A549 (cell line): ENCODE measurements around the gene DUS2. TPM values are rescaled to one million over a fixed set of nuclear protein-coding genes. Genes with fewer than 3 reads are reported as not detected.
A peak's percentile ranks its signal among the peaks of the same experiment; 100 is the strongest.

Source experiments
- ATAC-seq, 2 experiments: fragments of 200-7000 bp in 1 of 2; fragments of >200 bp in 1 of 2; cut with Nextera tagmentation in 1 of 2; cut with Tn5 transposase in 1 of 2; 3 replicates each; pipeline versions ENCODE4 v1.8.0 to v1.9.1; 2018 to 2020; ENCODE audit warnings: mild to moderate bottlenecking in 1 of 2, moderate library complexity in 1 of 2
- CTCF ChIA-PET: fragments of 300-600 bp; sonication (Branson Sonifier 250); formaldehyde crosslinking; extraction: SDS; loops from one replicate; lab custom pipeline; 2021; ENCODE audit warnings: antibody characterized with exemption, inconsistent platforms; lab: Yijun Ruan, JAX
- POLR2A ChIA-PET: fragments of 350-600 bp; formaldehyde crosslinking; extraction: SDS; loops from one replicate; lab custom pipeline; 2021; ENCODE audit warnings: antibody characterized with exemption, inconsistent platforms; lab: Yijun Ruan, JAX
- DNase-seq, 2 experiments: peaks; one replicate each; pipeline versions ENCODE4 v3.0.0 to v3.0.0-alpha.2; 2011 to 2016; ENCODE audit warnings: low read depth in 1 of 2, low spot score in 1 of 2
- FAIRE-seq: peaks from 2 replicates; lab custom pipeline; 2011; peaks lifted over from hg19 to GRCh38; lab: Jason Lieb, UNC
- H3K27ac ChIP-seq, 2 experiments: fragments of >200 bp; sonication (Bioruptor Twin); formaldehyde crosslinking; 3 replicates each; pipeline ENCODE4 v1.5.1; 2016 to 2017
- H3K4me1 ChIP-seq: fragments of >200 bp; sonication (Bioruptor Twin); formaldehyde crosslinking; 3 replicates; pipeline ENCODE4 v1.6.1; 2016
- H3K4me2 ChIP-seq: fragments of >200 bp; sonication (Bioruptor Twin); formaldehyde crosslinking; 3 replicates; pipeline ENCODE4 v1.6.1; 2016
- H3K4me3 ChIP-seq: fragments of >200 bp; sonication (Bioruptor Twin); formaldehyde crosslinking; 3 replicates; pipeline ENCODE4 v1.5.1; 2016
- H3K9me3 ChIP-seq: fragments of >200 bp; sonication (Bioruptor Twin); formaldehyde crosslinking; 3 replicates; pipeline ENCODE4 v1.6.1; 2016
- BCL3 ChIP-seq: fragments of >200 bp; sonication (Bioruptor Twin); formaldehyde crosslinking; IDR thresholded peaks from 3 replicates; pipeline ENCODE4 v1.6.1; 2016
- CBX2 ChIP-seq: fragments of 200-600 bp; sonication (generic); IDR thresholded peaks from 2 replicates; pipeline ENCODE4 v1.6.1; 2016; ENCODE audit warnings: low read depth, mild to moderate bottlenecking, borderline replicate concordance
- CBX8 ChIP-seq: fragments of 200-600 bp; sonication (generic); IDR thresholded peaks from 2 replicates; pipeline ENCODE4 v1.6.1; 2016
- CHD4 ChIP-seq: fragments of 200-600 bp; sonication (generic); IDR thresholded peaks from 2 replicates; pipeline ENCODE4 v1.6.1; 2016; ENCODE audit warnings: antibody characterized with exemption, mild to moderate bottlenecking, borderline replicate concordance
- CTCF ChIP-seq: fragments of >200 bp; sonication (Bioruptor Twin); formaldehyde crosslinking; IDR thresholded peaks from 3 replicates; pipeline ENCODE4 v1.5.1; 2016
- EHMT2 ChIP-seq: fragments of 200-600 bp; sonication (generic); IDR thresholded peaks from 2 replicates; pipeline ENCODE4 v1.6.1; 2016; ENCODE audit warnings: antibody characterized with exemption, low read depth, mild to moderate bottlenecking, moderate library complexity
- ELK1 ChIP-seq: fragments of 150-350 bp; IDR thresholded peaks from 2 replicates; pipeline ENCODE4 v1.6.1; 2014; ENCODE audit warnings: low read depth, mild to moderate bottlenecking, low read length
- EP300 ChIP-seq, 2 experiments: fragments of >200 bp; sonication (Bioruptor Twin); formaldehyde crosslinking; IDR thresholded peaks; 2 replicates in 1 of 2; 3 replicates in 1 of 2; pipeline ENCODE4 v1.6.1; 2016 to 2017
- GATA3 ChIP-seq: IDR thresholded peaks from 2 replicates; pipeline ENCODE4 v1.6.1; 2012; ENCODE audit warnings: borderline replicate concordance
- HDAC2 ChIP-seq: fragments of 200-600 bp; sonication (generic); IDR thresholded peaks from 2 replicates; pipeline ENCODE4 v1.6.1; 2016
- KDM1A ChIP-seq: fragments of 200-600 bp; sonication (generic); IDR thresholded peaks from 2 replicates; pipeline ENCODE4 v1.6.1; 2016; ENCODE audit warnings: low read depth, mild to moderate bottlenecking
- MYC ChIP-seq: IDR thresholded peaks from 2 replicates; pipeline ENCODE4 v1.6.1; 2012; ENCODE audit warnings: mild to moderate bottlenecking, inconsistent platforms, low read length, improper control_type of control experiment, borderline replicate concordance
- NFE2L2 ChIP-seq: fragments of 150-350 bp; conservative IDR thresholded peaks from 2 replicates; pipeline ENCODE4 v1.6.1; 2014; ENCODE audit warnings: low read length
- POLR2AphosphoS2 ChIP-seq: conservative IDR thresholded peaks from 2 replicates; pipeline ENCODE4 v1.6.1; 2012; ENCODE audit warnings: low read length, improper control_type of control experiment, inconsistent platforms
- RAD21 ChIP-seq, 2 experiments: fragments of >200 bp in 1 of 2; sonication (Bioruptor Twin) in 1 of 2; formaldehyde crosslinking in 1 of 2; IDR thresholded peaks in 1 of 2; conservative IDR thresholded peaks in 1 of 2; 2 replicates in 1 of 2; 3 replicates in 1 of 2; pipeline ENCODE4 v1.6.1; 2012 to 2018; ENCODE audit warnings: inconsistent platforms in 1 of 2
- RARB ChIP-seq: fragments of 250-450 bp; sonication (Bioruptor Pico); IDR thresholded peaks from 2 replicates; pipeline ENCODE4 v1.8.0; 2021; ENCODE audit warnings: mild to moderate bottlenecking, moderate library complexity
- RCOR1 ChIP-seq: fragments of 150-350 bp; IDR thresholded peaks from 2 replicates; pipeline ENCODE4 v1.6.1; 2014; ENCODE audit warnings: antibody characterized with exemption, low read length, low read depth
- RFX5 ChIP-seq: fragments of 450-650 bp; IDR thresholded peaks from 2 replicates; pipeline ENCODE4 v1.7.1; 2014; ENCODE audit warnings: antibody characterized with exemption, mild to moderate bottlenecking, moderate library complexity
- RNF2 ChIP-seq: fragments of 200-600 bp; sonication (generic); IDR thresholded peaks from 2 replicates; pipeline ENCODE4 v1.6.1; 2016; ENCODE audit warnings: low read depth, mild to moderate bottlenecking, antibody characterized with exemption, moderate library complexity, borderline replicate concordance
- SMC3 ChIP-seq: fragments of >200 bp; sonication (Bioruptor Twin); formaldehyde crosslinking; IDR thresholded peaks from 3 replicates; pipeline ENCODE4 v1.6.1; 2018; ENCODE audit warnings: inconsistent platforms
- TFCP2L1 ChIP-seq: fragments of 250-450 bp; sonication (Bioruptor Pico); IDR thresholded peaks from 2 replicates; pipeline ENCODE4 v1.5.0; 2021; ENCODE audit warnings: mild to moderate bottlenecking
- WGBS: methylation state at CpG from one replicate; pipeline ENCODE4 v1.1.6; 2017; ENCODE audit errors: missing lambda C conversion rate; 5-methylcytosine and 5-hydroxymethylcytosine counted together
- polyA plus RNA-seq, 4 experiments: library from polyadenylated mRNA; depleted of rRNA in 3 of 4; stranded (reverse); fragments of >200 nt; fragmentation: RNase III in 1 of 4; extraction: RNeasy Plus Mini Kit Qiagen cat#74134 plus additional on column Dnase treatment in 1 of 4; gene quantifications; 2 replicates in 3 of 4; 3 replicates in 1 of 4; pipeline ENCODE4 v1.2.3, GENCODE V29; 2011 to 2017
- TF ChIP-seq, protein P1 (sequence below): IDR thresholded peaks from 2 replicates; pipeline ENCODE4 v1.6.1; 2012
- TF ChIP-seq, protein P2 (sequence below): fragments of >200 bp; sonication (Bioruptor Twin); formaldehyde crosslinking; IDR thresholded peaks from 2 replicates; pipeline ENCODE4 v1.6.1; 2016
- TF ChIP-seq, protein P3 (sequence below): IDR thresholded peaks from 2 replicates; pipeline ENCODE4 v1.6.1; 2012; ENCODE audit warnings: low read depth, borderline replicate concordance
- TF ChIP-seq, protein P4 (sequence below): fragments of 250-450 bp; sonication (Bioruptor Pico); IDR thresholded peaks from 2 replicates; pipeline ENCODE4 v1.5.0; 2020; ENCODE audit warnings: low read depth, mild to moderate bottlenecking, moderate library complexity

The DUS2 gene
- polyA plus RNA-seq, 2 of the 4 experiments (the other 2 are of a cell fraction) = 20.8 to 21.5 TPM

GRCh38 chr16:68088130-68088972 lies 65.3 kb downstream of the DUS2 start:
- H3K4me3 ChIP-seq = no peak overlapping the region
- CTCF ChIA-PET = interaction anchor here (1.6 kb wide), 1 partner anchor 142 kb away, joined by 3 read pairs; no protein-coding TSS in a partner anchor
- FAIRE-seq (no peak), DNase-seq (no peak), ATAC-seq (no peak)
- peaks cover 53% of the 10 kb centered on the region for H3K4me1 ChIP-seq
- TF ChIP-seq POLR2AphosphoS2 (no peak), SMC3 (no peak), MYC (no peak), CBX8 (no peak)
- H3K27ac ChIP-seq = 0 out of 6 replicates have a peak overlapping the region, but pooled peaks of 1 of the 2 experiments have one; percentile 12
- WGBS = 91% methylated on average over 9 of the region's 9 CpGs
- POLR2A ChIA-PET = no interaction called here
- peak overlapping the region; percentile 94; the same call in 2 of the 3 replicates for H3K4me2 ChIP-seq
- no peaks in the 10 kb centered on the region for H3K9me3 ChIP-seq

GRCh38 chr16:68089067-68089466 lies 66.0 kb downstream of the DUS2 start:
- no peaks in the 10 kb centered on the region for H3K9me3 ChIP-seq
- H3K4me3 ChIP-seq = no peak overlapping the region
- H3K27ac ChIP-seq = no peak overlapping the region
- WGBS = 84% methylated on average over 4 of the region's 4 CpGs
- no peak overlapping the region; the same call in 2 of the 3 replicates for H3K4me2 ChIP-seq
- DNase-seq (no peak), ATAC-seq (no peak), FAIRE-seq (no peak)
- POLR2A ChIA-PET = no interaction called here
- peaks cover 57% of the 10 kb centered on the region for H3K4me1 ChIP-seq
- CTCF ChIA-PET = interaction anchor here (1.6 kb wide), 1 partner anchor 141 kb away, joined by 3 read pairs; no protein-coding TSS in a partner anchor
- no peak for TF ChIP-seq EP300 (IDR thresholded peaks at IDR 0.05)
- TF ChIP-seq KDM1A = no peak
- no peak for TF ChIP-seq RCOR1
- no peak for TF ChIP-seq GATA3
- TF ChIP-seq HDAC2 = no peak
- TF ChIP-seq, protein P1, sequence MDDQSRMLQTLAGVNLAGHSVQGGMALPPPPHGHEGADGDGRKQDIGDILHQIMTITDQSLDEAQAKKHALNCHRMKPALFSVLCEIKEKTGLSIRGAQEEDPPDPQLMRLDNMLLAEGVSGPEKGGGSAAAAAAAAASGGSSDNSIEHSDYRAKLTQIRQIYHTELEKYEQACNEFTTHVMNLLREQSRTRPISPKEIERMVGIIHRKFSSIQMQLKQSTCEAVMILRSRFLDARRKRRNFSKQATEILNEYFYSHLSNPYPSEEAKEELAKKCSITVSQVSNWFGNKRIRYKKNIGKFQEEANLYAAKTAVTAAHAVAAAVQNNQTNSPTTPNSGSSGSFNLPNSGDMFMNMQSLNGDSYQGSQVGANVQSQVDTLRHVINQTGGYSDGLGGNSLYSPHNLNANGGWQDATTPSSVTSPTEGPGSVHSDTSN = no peak
- TF ChIP-seq RNF2 = no peak
- no peak for TF ChIP-seq CTCF
- TF ChIP-seq POLR2AphosphoS2 = no peak
- TF ChIP-seq ELK1 = no peak
- no peak for TF ChIP-seq TFCP2L1 (CRISPR knock-in tag)
- TF ChIP-seq NFE2L2 = no peak
- no peak for TF ChIP-seq EHMT2
- TF ChIP-seq BCL3 = no peak

DNA sequence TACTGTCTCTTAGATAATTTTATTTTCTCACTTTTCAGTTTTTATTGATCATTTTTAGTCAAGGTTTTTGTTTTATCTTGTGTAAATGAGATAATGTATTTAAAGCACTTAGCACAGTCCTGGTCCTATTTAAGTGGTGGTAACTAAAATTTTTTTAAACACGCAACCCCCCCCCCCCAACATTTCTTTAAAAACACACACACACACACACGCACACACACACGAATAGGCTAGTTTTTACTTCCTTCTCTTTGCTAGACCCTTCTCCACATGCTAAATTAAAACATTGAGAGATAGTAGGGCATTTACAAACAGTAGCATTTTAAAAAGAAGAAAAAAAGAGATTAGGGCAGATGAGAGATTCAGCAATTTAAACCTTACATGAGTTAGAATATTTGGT lies 67.0 kb downstream of the DUS2 start:
- FAIRE-seq (no peak), ATAC-seq (no peak), DNase-seq (no peak)
- H3K27ac ChIP-seq = no peak overlapping the region
- no peaks in the 10 kb centered on the region for H3K9me3 ChIP-seq
- POLR2A ChIA-PET = no interaction called here
- CTCF ChIA-PET = interaction anchor here (1.0 to 1.5 kb wide), 2 partner anchors 26 to 147 kb away, joined by 3 to 4 read pairs; no protein-coding TSS in a partner anchor
- peaks cover 55% of the 10 kb centered on the region for H3K4me1 ChIP-seq
- 76% methylated on average over 3 of the region's 3 CpGs for WGBS
- H3K4me3 ChIP-seq = no peak overlapping the region
- H3K4me2 ChIP-seq = peak overlapping the region; percentile 3; the same call in 2 of the 3 replicates
- TF ChIP-seq, protein P2, sequence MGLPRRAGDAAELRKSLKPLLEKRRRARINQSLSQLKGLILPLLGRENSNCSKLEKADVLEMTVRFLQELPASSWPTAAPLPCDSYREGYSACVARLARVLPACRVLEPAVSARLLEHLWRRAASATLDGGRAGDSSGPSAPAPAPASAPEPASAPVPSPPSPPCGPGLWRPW = no peak
- no peak for TF ChIP-seq RFX5
- TF ChIP-seq RARB = no peak
- TF ChIP-seq KDM1A = no peak
- TF ChIP-seq, protein P3, sequence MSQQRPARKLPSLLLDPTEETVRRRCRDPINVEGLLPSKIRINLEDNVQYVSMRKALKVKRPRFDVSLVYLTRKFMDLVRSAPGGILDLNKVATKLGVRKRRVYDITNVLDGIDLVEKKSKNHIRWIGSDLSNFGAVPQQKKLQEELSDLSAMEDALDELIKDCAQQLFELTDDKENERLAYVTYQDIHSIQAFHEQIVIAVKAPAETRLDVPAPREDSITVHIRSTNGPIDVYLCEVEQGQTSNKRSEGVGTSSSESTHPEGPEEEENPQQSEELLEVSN = no peak
- TF ChIP-seq RAD21 (conservative IDR thresholded peaks at IDR 0.05 in 1 of 2, IDR thresholded peaks at IDR 0.05 in 1 of 2) = no peak
- TF ChIP-seq, protein P4, sequence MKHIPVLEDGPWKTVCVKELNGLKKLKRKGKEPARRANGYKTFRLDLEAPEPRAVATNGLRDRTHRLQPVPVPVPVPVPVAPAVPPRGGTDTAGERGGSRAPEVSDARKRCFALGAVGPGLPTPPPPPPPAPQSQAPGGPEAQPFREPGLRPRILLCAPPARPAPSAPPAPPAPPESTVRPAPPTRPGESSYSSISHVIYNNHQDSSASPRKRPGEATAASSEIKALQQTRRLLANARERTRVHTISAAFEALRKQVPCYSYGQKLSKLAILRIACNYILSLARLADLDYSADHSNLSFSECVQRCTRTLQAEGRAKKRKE = no peak
- TF ChIP-seq CHD4 = no peak
- TF ChIP-seq CBX2 = no peak
- no peak for TF ChIP-seq CBX8
- no peak for TF ChIP-seq EP300 (IDR thresholded peaks at IDR 0.05)
